Thyroid gland (tissue), 4 donors: Measurements from ENCODE around the gene TUBB1.

Source experiments
- CTCF ChIP-seq, 6 experiments: fragments of 200-600 bp in 3 of 6; fragments of 450-650 bp in 3 of 6; sonication (generic) in 3 of 6; IDR thresholded peaks; one replicate each; pipeline ENCODE4 v1.5.1; 2016 to 2019; ENCODE audit warnings: antibody characterized with exemption in 6 of 6, mild to moderate bottlenecking in 2 of 6, inconsistent platforms in 1 of 6, moderate library complexity in 1 of 6
- POLR2A ChIP-seq, 2 donors: fragments of 450-650 bp; IDR thresholded peaks; one replicate each; pipeline ENCODE4 v1.6.1; 2017; ENCODE audit warnings: antibody characterized with exemption in 2 of 2, mild to moderate bottlenecking in 2 of 2, moderate library complexity in 1 of 2

GRCh38 chr20:59062081-59062480, 42.9 kb downstream of the TUBB1 start:
- TF ChIP-seq CTCF (IDR thresholded peaks at IDR 0.05): no peak
- TF ChIP-seq POLR2A (IDR thresholded peaks at IDR 0.05): no peak
